Measurements from ENCODE around the gene MCTP1.

MCTP1 gene

DNA sequence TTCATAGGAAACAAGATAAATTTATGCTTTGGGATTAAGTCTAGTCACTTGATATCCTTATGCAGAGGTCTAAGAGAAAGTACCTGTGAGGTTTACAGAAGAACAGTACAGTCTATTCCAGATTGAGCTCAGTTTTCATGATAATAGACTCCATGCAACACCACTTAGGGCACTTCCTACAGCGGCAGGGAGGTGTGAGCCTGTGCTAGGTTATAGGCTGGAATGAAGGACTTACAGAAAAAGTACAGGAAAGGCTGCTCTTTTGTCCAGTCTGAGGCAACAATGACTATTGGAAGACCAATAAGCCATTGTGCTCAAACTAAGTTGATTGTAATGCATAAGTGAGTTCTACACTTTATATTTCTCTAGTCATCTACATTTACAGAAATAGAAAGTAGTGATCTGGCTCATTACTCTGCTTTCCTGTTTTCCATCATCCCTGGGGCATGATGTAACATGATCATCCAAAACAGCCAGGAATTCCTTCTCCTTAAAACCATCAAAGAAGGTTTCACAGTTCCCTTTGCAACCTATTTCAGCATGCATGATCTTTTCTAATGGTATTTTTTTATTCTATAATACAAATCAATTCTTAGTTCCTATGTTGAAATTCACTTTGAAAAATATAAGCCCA, 343.7 kb downstream of the MCTP1 start:
- no peak for DNase-seq (ENCODE audit: low spot score)

DNA sequence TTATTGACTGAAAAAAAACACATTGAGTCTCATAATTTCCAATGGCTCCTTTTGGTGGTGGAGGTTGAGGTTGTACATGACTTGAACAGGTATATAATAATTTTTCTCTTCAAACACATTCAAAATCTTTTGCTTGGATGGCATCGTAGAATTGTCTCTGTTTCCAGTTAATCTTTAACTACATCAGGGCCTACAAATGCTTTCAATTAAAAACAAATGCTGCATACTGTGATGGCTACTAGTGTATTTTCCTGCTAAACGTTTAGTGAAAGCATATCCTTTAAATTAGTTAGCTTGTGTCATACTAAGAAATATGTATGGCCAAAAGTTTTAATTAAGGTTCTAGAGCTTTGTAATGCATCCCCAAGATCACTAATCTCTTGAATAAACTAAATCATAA, 352.6 kb downstream of the MCTP1 start:
- no peak for DNase-seq (ENCODE audit: low spot score)

DNA sequence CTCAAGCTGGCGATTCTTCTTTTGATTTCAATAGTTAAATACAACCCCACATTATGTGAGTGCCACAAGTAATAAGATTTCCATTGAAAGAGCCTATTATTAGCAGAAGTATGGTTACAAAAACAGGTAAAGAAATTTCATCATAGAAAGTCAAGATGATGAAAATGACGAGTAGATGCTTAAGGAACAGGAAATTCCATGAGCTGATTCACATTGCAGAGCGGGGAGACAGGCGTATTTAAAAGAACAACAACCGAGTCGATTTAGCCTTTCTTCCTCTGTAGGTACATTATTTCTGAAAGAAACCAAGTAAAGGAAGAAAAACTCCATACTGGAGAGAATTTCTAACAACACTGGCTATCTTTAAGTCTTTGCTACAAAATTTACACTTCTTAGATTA, 356.0 kb downstream of the MCTP1 start:
- DNase-seq (ENCODE audit: low spot score), result no peak

DNA sequence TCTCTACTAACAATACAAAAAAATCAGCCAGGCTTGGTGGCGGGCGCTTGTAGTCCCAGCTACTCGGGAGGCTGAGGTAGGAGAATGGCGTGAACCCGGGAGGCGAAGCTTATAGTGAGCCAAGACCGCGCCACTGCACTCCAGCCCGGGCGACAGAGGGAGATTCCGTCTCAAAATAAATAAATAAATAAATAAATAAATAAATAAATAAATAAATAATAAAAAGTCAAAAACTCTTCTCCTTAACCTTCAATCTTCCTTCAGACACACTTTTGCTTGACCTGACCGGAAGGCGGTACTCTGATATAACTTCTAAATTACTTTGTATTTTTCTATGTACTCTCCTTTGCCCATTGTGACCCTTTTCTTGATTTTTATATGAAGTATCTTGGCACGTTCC, 364.3 kb downstream of the MCTP1 start:
- no peak for DNase-seq (ENCODE audit: low spot score)

DNA sequence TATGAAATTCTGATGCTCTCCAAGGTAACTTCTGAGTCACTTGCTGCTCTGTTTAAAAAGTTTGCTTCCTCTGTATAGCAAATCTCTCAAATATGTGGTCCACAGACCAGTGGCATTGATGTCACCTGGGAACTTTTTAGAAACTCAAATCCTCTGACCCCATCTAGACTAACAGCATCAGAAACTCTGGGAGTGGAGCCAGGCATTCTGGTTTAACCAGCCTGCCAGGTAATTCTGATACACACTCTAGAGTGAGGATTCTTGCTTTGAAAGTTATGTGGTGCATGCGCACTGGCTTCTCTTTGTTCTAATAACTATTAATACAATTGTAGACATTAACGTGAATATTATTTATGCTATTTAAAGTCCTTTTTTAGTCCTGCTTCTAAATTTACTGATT, 368.3 kb downstream of the MCTP1 start:
- no peak for DNase-seq (ENCODE audit: low spot score)

DNA sequence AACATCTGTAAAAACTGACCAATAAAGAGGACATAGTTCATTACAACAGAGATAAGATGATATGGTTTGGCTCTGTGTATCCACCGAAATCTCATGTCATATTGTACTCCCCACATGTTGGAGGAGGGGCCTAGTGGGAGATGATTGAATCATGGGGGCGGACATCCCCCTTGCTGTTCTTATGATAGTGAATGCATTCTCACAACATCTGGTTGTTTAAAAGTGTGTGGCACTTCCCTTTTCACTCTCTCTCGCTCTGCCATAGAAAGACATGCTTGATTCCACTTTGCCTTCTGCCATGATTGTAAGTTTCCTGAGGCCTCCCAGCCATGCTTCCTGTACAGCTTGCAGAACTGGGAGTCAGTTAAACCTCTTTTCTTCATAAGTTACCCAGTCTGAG, 373.6 kb downstream of the MCTP1 start:
- DNase-seq (ENCODE audit: low spot score), result no peak

DNA sequence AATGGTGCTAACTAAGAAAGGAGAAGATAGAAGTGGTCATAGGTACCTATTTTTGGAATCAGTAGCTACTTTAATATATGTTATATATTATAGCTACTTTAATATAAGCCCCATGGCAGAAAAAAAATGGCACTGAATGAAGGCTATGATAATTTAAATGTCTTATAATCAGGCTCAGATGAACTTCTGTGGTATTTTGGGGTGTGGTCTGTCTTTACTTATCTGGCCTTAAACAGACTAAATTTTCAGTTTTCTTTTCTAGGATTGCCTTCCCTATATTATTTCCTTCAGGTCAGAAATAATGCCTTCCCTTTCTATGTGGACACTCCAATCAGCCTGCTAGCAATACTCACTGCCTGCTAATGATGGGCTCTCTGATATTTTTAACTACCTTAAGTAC, 374.2 kb downstream of the MCTP1 start:
- no peak for DNase-seq (ENCODE audit: low spot score)

DNA sequence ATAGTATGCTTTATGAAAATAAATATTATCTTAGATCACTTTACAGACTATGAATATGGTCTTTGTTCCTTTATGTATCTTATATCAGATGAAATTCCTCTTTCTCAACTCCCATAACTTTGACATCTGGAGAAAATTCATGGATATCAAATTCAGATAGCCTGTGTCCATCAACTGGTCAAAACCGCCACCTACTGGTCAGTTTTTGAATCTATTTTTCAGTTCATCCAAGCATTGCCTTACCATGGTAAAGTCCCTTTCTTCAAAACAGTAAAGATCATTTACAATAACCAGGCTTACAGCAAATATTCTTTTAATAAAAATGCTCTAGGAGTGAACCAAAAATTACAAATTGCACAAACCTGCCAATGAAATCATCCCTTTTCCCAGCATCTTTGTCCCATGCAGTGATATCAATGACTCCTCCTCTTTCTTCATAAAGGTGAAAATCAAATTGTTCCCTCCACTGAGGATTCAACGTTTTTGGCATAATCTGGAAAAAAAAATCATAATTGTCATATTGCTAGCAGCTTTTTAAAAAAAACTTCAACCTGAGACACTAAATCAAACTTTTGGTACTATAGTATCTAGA, 375.9 kb downstream of the MCTP1 start:
- peak; percentile 14 for DNase-seq (ENCODE audit: low spot score)

DNA sequence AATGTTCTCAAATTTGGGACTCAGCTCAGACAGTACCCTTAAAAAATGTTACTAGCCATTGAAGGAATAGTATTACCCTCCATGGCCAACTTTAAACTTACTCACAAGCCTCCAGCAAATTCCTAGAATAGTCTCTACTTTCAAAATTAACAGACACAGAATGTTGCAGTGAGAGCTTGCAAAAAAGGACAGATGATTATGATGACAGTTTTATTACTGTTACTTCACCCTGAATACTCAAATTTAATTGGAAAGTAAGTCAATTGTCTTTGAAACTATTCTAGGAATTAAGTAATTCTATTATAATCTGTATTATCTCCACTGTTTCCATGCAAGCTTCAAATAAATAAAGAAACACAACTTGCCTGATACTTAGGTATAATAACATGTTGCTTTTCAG, 378.1 kb downstream of the MCTP1 start:
- no peak for DNase-seq (ENCODE audit: low spot score)

DNA sequence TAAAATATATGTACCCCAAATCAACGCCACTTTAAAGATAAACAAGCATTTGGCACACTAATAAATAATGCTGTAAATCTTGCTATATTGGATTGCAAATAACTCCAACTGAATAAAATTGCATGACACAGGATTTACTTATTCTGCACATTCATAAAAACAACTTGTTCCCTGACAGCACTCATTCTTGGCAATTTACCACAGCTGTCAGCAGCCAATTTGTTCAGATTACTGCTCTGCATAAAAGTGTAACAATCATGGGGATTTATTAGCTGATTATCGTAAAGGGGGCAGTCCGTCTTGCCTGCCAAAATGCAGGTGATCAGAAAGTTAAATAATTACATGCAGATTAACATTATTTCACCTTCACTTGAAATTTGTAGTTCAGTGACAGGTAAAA, 381.2 kb downstream of the MCTP1 start:
- no peak for DNase-seq (ENCODE audit: low spot score)

DNA sequence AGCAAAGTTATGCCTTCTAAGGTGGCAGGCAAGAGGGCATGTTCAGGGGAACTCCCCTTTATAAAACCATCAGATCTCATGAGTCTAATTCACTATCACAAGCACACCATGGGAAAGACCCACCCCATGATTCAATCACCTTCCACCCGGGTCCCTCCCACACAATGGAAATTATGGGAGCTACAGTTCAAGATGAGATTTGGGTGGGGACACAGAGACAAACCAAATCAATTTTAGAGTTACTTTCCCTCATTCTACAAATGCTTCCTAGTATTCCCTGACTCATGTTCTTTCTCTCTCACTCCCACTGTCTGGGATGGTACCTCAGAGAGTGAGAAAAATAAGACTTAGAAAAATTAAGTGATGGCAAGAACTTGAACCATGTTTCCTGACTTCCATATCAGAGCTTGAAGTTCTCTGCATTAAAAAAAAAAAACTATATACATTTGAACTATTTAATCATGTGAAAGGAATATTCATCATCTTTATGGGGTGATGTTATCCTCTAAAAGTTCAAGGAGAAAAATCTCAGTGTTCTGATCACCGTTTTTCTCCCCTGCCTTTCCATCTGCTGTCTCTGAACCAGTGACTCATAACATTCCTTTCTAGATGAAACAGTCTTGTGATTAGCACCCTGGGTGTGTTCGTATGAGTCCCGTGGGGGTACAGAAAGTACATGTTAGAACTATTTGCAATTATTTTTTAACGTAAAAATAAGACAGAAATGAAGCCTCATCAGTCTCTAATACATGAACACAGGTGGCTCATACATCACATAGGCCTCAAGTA, 383.5 kb downstream of the MCTP1 start:
- DNase-seq (ENCODE audit: low spot score), result no peak

DNA sequence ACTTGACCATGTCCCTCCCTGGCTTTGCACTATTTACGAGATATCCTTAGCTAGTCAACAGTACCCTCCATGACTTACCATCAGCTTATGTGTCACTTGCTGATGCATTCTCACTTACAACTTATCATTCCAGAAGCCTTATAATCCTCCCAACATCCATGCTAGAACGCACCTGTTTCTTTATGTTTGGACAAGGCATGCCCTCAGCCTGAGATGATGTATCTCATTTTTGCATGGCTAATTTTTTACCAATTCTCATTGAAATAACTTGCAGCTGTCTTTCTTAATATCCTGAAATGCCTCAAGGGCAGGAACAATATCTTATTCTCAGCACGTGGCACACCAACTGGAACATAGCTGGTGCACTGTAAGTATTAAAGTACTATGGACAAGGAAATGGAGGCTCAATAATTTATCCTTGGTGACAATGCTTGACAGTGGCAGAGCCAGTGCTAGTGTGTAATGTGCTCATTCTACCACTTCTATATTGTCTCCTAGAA, 384.8 kb downstream of the MCTP1 start:
- no peak for DNase-seq (ENCODE audit: low spot score)

DNA sequence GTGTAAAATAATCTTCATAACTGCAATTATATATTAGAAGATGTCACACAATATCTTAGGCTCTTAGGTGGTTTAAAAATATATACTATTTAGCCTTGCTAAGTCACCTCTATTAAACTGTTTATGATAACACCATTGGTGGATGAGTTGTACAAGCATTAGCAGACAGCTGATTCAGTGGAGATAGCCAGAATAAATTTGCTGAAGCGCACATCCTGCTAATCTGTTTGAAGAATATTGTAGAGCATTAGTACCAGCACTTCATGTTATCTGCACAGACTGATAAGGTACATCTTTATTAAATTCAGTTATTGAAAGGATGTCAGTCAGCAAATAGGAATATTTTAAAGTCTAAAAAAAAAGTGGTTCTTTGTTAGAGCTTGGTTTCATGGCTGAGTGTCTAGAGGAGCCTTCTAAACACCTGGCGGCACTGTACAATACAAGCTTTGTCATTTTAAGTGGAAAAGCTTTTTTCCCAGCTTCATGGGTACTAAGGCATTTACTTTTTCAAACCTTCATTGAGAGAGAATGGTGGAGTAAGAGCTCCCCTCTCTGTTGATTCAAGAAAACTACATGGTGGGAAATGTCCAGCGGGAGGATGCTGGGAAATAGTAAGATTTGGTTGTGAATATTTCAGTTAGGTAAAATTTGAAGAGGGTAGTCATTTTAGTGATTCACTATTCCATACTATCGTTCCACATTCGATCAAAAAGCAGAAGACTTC, 391.3 kb downstream of the MCTP1 start:
- DNase-seq (ENCODE audit: low spot score), result no peak

DNA sequence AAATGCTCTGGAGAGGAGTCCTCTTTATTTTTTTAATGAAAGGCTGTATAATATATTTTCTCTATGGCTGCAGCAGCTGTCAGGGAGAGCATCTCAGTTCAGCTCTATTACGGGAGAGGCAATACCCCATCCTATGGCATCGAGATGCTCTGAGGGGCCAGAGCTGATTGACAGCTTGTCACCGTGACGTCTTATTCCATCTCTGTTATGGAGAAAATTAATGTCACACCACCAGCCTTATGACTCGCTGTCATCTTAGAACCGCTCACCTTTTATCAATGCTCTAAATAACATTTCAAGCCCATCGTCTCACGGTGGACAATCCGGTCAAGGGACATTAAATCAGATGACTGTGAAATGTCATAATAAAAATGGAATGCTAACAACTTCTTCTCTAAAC, 392.9 kb downstream of the MCTP1 start:
- no peak for DNase-seq (ENCODE audit: low spot score)

DNA sequence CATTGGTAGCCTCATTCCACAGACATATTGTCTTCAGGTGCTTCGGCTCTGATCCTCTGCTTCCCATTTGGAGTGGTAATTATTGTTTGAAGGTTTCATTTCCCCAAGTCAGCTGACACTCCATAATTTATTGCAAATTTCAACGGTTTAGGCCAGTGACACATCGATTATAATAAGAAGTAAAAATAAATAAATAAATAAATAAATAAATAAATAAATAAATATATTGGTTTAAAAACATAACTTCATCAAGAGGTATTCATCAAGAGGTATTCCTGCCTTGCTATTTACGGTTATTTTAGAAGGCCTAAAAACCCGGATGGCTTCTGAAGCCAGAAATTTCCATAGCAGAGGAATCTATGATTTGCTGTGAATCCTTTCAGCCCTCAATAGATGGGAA, 393.3 kb downstream of the MCTP1 start:
- no peak for DNase-seq (ENCODE audit: low spot score)

DNA sequence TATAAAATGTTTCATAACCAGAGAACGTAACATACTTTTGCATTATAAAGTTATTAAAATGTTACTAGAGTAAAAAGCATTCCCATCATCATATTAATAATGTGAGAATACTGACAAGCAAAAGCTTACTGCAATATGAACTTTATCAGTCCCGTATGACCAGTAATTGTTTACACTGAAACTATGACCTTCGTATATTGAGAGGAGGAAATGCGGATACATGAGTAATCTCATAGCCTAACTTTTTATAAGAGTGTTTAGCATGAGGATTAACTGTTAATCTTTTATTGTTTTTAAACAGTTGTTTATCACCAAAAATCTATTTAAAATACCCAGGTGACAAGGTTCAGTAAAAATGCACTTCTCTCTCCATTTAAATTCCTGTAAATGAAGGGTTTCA, 394.0 kb downstream of the MCTP1 start:
- no peak for DNase-seq (ENCODE audit: low spot score)

DNA sequence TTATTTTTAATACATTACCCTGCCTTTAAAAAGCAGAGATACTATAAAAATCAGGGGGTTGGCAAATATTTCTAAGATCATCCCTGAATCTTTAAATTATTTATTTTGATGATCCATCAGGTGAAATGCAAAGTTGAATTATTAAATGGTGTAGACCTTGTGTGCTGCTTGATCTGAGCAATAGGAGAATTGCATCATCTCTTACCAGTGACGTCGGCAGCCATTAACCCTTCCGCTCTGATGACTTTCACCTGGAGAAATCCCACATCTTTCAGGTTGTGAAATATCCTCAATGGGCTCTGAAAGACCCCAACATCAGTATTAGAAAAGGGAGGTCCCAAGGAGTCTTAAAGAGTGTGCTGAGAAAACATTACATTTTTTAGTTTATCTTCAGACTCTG, 396.2 kb downstream of the MCTP1 start:
- no peak for DNase-seq (ENCODE audit: low spot score)

DNA sequence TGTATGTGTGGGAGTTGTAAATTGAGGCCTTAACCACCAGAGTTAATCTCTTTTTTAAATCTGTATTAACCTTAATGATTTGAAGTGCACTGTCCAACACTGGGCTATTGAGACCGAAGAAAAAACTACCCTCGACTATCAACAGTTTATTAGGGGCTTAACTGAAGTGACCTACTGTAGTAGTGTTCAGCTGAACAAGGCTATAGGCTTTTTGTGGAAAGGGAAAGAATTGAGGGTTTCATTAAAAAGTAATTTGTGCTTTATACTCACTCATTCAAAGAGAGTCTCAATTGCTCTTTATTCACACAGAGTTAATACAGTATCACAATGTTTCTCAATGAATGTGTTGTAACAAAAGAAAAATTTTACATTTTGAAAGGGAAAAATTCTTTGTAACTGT, 399.0 kb downstream of the MCTP1 start:
- DNase-seq (ENCODE audit: low spot score), result no peak

DNA sequence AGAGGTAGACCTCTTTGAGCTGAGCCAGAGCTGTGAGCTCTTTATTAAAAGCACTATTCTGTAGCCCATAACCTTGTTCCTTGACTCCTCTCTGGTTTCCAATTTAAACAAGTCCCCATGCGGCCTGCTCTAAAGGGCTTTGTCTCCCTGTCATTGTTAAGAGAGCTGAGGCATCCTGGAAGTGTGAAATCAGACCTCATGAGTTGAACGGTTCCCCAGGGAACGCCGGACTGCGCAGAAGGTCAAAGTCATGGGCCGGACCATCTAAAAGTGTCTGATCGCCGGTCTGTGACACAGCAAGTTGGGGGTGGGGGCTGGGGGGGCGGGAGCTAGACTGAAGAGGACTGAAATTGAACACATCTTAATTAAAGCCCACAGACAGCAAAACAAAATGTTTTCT, 400.6 kb downstream of the MCTP1 start:
- no peak for DNase-seq (ENCODE audit: low spot score)

DNA sequence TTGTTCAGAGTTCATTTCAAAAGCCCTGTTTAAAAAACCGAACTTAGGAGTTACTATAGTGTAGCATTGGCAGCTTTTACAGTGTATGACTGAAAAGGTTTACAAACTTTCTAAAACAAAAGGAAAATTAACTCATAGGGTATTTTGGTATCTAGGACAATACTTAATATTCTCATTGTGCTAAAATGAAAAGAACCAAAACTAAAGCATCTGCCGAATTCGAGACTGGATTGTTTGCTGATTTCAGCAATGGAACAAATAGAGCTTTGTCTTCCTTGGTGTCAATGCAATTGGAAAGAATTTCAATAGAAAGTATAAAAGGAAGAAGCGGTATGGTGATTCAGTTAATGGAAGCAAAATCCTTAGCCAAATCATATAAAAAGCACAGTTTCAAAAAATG, 412.4 kb downstream of the MCTP1 start:
- no peak for DNase-seq (ENCODE audit: low spot score)

DNA sequence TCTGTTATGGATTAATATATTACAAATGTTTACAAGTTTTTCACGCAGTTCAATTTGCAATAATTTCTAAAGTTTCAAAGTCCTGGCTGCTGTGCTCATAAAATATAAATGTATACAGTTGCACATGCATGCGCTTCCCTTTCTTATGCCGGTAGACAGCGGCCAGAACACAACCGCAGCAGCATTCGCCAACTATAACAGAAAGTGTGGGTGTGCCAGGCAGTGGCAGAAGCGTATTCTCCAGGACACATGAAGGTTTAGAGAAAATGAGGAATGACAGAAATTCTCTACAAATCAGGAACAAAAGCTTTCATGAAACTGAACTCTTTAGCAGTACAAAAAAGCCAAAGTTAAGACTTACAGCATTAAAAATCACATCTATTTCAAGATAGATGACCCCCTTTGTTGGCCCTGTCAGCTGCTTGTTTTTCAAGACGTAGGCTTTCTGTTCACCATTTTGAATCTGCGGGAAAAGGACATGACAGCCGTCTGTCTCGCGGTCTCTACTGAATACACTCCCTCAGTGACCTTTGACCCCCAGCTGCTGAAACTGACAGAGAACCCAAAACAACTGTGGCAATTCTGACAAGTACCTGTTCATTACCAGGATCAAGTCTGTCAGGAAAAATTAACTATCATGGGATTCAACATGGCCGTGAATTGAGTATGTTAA, 414.2 kb downstream of the MCTP1 start:
- no peak for DNase-seq (ENCODE audit: low spot score)

DNA sequence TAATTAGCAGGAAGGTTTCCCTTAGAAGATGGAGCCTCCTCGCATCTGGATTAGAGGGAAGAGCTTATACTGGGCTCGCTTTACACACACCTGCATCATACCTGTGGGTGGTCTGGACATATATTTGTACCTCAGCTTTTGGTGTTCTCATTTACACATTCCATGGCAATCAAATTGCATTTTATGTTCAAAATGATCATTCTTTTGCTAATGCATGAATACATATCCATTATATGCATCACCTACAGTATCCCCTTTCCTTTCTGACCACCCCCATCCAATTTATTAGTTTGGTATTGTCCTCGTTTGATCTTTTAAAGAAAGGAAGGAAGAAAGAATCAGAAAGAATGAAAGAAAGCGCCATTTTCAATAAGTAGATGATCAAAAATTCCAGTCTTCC, 415.0 kb downstream of the MCTP1 start:
- DNase-seq (ENCODE audit: low spot score), result no peak
